ENCODE data around the gene MKI67.

GRCh38 chr10:128071417-128071782 is 54.8 kb downstream of the MKI67 start:
- TF ChIP-seq, protein P1, sequence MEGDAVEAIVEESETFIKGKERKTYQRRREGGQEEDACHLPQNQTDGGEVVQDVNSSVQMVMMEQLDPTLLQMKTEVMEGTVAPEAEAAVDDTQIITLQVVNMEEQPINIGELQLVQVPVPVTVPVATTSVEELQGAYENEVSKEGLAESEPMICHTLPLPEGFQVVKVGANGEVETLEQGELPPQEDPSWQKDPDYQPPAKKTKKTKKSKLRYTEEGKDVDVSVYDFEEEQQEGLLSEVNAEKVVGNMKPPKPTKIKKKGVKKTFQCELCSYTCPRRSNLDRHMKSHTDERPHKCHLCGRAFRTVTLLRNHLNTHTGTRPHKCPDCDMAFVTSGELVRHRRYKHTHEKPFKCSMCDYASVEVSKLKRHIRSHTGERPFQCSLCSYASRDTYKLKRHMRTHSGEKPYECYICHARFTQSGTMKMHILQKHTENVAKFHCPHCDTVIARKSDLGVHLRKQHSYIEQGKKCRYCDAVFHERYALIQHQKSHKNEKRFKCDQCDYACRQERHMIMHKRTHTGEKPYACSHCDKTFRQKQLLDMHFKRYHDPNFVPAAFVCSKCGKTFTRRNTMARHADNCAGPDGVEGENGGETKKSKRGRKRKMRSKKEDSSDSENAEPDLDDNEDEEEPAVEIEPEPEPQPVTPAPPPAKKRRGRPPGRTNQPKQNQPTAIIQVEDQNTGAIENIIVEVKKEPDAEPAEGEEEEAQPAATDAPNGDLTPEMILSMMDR (IDR thresholded peaks at IDR 0.05 in 8 of 11, conservative IDR thresholded peaks at IDR 0.05 in 3 of 11), result no peak
- TF ChIP-seq POLR2A (IDR thresholded peaks at IDR 0.05) (no peak), POLR2AphosphoS5 (IDR thresholded peaks at IDR 0.05) (no peak)

All from spleen (tissue), 7 donors.